HG03097 (cell line): ENCODE measurements around the gene TBC1D8.
"Not testable (repeated sequence)": the region's sequence is repeated elsewhere in the genome, so short reads cannot be mapped to it uniquely, and the experiment has no call there.

Experiments used
- ATAC-seq: cut with Tn5 transposase; IDR thresholded peaks from one replicate; pipeline ENCODE4 v1.9.1; 2021; ENCODE audit not compliant: unreplicated experiment, low FRiP score

Gene TBC1D8

GRCh38 chr2:101080211-101081068 is 70.7 kb downstream of the TBC1D8 start:
- ATAC-seq, result no peak

GRCh38 chr2:101076581-101076980 is 74.6 kb downstream of the TBC1D8 start:
- no peak for ATAC-seq

GRCh38 chr2:101064868-101065549 is 86.2 kb downstream of the TBC1D8 start:
- ATAC-seq, result no peak

GRCh38 chr2:101064505-101064867 is 86.7 kb downstream of the TBC1D8 start:
- no peak for ATAC-seq

GRCh38 chr2:101064125-101064502 is 87.1 kb downstream of the TBC1D8 start:
- ATAC-seq, result no peak

GRCh38 chr2:101063352-101064124 is 87.6 kb downstream of the TBC1D8 start:
- no peak for ATAC-seq

- no peak for ATAC-seq
Observed at GRCh38 chr2:101058386-101058785, 92.8 kb downstream of the TBC1D8 start.

- no peak for ATAC-seq
Observed at GRCh38 chr2:101057051-101057933, 93.9 kb downstream of the TBC1D8 start.

- ATAC-seq, result no peak
Observed at GRCh38 chr2:101053117-101053516, 98.1 kb downstream of the TBC1D8 start.

- ATAC-seq, result no peak
Observed at GRCh38 chr2:101052147-101052546, 99.0 kb downstream of the TBC1D8 start.

- not testable (repeated sequence) for ATAC-seq
Observed at GRCh38 chr2:101050886-101051285, 100.3 kb downstream of the TBC1D8 start.

GRCh38 chr2:101048756-101049155 is 102.4 kb downstream of the TBC1D8 start:
- ATAC-seq, result no peak

- no peak for ATAC-seq
Observed at GRCh38 chr2:101047774-101048173, 103.4 kb downstream of the TBC1D8 start.

GRCh38 chr2:101047075-101047766 is 104.0 kb downstream of the TBC1D8 start:
- ATAC-seq, result no peak

GRCh38 chr2:101045330-101045729 is 105.9 kb downstream of the TBC1D8 start:
- ATAC-seq, result no peak

- no peak for ATAC-seq
Observed at GRCh38 chr2:101041413-101041812, 109.8 kb downstream of the TBC1D8 start.

GRCh38 chr2:101040761-101041160 is 110.4 kb downstream of the TBC1D8 start:
- no peak for ATAC-seq

- ATAC-seq, result no peak
Observed at GRCh38 chr2:101040072-101040471, 111.1 kb downstream of the TBC1D8 start.

- ATAC-seq, result no peak
Observed at GRCh38 chr2:101038455-101039255, 112.5 kb downstream of the TBC1D8 start.
